ENCODE measurements around the gene TRPM6. TPM values are rescaled to one million over a fixed set of nuclear protein-coding genes. Genes with fewer than 3 reads are reported as not detected.

The TRPM6 gene
- total RNA-seq, result 0.05 and 0.06 TPM in 2 replicates

GRCh38 chr9:74887041-74887980, at the start of gene TRPM6:
TRPM6 (minus strand) TSS chr9:74887921; CDS start chr9:74887856, 65 bp downstream.

Other genes starting within 250 kb of the TRPM6 start
- 3.1 and 3.3 TPM in 2 replicates for gene C9orf40, start 65.0 kb upstream of the TRPM6 start, total RNA-seq
- 16.0 and 17.6 TPM in 2 replicates for gene CARNMT1, start 140.4 kb upstream of the TRPM6 start, total RNA-seq
- 15.3 and 23.2 TPM in 2 replicates for gene NMRK1, start 200.2 kb upstream of the TRPM6 start, total RNA-seq
- 26.9 and 31.3 TPM in 2 replicates for gene OSTF1, start 200.6 kb upstream of the TRPM6 start, total RNA-seq